Stimulated activated CD8-positive, alpha-beta memory T cell treated with anti-CD3 and anti-CD28 coated beads, Interleukin-4, amount 100 ng/mL, for 24 hours (primary cell): ENCODE measurements around the gene SPATS2L.
"Not testable (repeated sequence)": the region's sequence is repeated elsewhere in the genome, so short reads cannot be mapped to it uniquely, and the experiment has no call there.

ENCODE experiments used
- DNase-seq: peaks from one replicate; pipeline ENCODE4 v3.0.0-alpha.2; 2020; ENCODE audit warnings: low read depth

Gene SPATS2L

DNA sequence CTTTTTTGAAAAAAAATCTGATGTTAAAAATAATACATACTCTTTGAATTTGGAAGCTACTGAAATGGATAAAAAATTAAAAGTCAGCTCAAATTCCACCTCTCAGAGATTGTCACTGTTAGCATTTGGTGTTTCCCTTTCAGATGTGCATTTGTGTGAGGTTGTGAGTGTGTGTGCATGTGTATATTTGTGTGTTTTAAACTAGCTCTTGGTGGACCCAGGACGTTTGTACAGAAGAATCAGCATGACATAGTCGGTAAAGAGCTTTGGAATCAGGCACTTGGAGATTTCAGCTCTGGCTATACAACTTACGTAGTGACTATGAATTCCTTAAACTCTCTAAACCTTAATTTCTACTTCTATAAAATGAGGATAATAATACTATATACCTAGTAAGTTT, 14.5 kb downstream of the SPATS2L start:
- DNase-seq: no peak

DNA sequence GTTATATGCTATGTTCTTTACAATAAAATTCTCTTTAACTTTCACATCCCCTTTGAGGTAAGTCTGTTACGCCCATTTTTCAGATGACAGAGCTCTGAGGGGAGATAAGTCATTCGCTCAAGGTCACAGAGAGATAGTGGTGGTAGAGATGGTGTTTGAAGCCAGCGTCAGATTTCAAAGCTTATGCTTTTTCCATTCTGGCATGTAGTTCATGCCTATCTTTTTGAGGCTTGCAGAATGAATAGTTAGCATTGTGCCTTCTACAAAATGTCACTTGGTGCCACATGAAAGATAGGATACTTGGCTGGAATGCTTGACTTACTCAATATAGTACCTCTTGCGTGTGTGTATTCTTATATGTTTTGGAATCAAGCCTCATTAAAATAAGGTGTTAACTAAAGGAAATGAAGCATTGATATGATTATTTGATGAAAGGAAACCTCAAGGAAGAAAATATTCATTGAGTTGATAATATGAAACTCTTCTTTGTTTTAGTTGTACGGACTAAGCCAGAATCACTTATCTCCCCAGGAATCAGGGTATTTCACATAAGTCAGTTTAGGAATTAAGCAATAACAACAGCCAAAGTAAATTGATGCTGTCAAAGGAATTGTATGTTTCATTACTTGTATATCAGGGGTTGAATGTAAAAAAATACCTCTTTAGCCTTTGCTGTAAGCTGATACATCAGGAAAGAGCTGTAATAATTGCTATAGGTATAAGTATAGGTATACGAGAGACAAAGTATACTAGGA, 15.5 kb downstream of the SPATS2L start:
- DNase-seq: no peak

DNA sequence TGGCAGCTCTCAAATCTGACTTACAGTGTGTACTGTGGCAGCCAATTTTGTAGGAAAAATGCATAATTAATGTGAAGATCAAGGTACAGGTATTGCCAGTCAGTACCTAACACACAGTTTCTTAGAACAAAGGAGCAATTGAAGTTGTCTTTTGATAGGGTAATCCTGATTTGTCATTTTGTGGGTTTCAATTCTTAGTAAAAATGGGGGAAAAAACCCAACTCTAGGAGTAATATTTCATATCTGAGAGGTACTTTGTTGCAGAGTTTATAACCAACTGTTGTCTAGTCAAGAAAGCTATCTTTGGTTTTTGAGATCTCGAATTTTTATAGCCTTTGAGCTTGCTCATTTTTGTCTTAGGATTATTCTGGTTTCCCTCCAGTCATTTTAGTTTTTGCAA, 16.1 kb downstream of the SPATS2L start:
- DNase-seq: no peak

DNA sequence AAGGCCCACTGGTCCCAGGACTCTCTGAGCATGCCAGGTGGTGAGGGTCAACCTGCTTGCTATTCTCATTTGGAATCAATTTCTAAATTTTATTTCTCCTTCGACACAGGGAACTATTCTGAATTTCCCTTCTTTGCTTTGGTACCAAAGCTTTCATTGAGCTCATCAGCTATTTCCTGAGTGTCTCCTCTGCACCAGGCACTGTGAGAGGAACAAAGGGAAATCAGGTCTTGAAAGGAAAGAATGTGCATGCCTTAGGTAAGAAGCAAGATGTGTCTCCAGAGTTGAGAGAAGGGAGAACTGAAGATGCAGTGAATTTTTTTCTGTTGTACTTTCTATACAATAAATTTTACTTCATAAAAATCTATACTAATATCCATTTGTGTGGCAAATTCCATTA, 17.9 kb downstream of the SPATS2L start:
- DNase-seq: no peak

DNA sequence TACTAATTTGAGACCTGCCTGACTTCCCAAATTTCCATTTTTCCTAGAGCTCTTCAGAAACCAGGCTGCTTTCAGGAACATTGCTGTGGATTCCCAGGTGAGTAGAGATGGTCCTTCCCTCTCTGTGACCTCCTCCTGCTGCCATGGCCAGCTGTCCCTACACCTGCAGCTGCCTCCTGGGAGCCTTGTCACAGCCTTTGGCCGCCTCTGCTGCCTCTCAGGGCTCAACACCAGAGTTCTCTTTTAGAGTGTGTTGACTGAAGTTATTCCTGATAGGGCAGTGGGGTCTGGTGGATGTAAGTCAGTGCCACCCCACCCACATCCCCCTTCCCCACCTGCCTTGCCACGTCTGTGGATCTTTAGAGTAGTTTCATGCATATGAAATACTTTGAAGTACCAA, 22.9 kb downstream of the SPATS2L start:
- no peak for DNase-seq

DNA sequence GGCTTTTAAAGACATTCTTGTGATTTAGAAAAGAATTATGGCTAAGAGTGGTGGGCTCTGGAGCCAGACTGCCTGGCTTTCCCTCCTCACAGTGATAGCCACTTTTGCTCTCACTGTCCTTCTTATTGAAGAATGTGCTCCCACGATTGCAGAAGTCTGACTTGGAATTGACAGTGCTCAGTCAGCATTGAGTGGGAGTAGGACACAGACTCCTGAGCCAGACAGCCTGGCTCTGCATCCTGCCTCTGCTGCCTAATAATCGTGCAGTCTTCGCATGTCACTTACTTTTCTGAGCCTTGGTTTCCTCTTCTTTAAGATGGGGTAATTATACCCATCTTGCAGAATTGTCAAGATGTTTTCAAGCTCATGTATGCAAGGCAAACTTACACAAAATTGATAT, 23.3 kb downstream of the SPATS2L start:
- DNase-seq: no peak

DNA sequence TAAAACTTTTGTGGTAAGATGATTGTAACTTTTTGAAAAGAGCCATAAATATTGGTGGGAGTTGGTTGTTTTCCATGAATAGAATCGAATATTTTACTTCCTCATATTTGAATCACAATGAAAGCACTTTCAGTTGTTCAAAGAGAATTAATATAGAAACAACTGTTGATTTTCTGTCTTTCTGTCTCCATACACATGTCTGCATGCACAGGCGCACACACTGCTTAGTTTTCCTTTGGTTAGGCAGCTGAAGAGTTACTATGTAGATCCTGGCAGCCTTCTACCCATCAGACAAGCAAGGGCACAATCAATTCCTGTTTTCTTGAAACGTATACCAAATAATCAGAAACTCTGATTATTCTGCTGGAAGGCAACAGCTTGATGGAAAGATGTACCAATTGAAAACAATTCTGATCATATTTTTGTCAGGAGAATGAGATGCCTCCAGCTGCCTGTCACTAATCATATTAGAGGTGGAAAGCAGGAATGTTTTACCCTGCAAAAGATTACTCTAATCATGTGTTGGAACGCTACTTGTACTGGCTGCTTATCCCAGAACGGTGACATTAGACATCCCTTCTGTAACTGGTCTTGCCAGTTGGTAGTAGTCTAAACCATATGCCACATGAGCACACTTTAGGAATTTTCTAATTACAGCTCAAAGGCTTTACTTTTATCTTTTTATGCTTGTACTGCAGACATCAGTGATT, 24.0 kb downstream of the SPATS2L start:
- no peak for DNase-seq

DNA sequence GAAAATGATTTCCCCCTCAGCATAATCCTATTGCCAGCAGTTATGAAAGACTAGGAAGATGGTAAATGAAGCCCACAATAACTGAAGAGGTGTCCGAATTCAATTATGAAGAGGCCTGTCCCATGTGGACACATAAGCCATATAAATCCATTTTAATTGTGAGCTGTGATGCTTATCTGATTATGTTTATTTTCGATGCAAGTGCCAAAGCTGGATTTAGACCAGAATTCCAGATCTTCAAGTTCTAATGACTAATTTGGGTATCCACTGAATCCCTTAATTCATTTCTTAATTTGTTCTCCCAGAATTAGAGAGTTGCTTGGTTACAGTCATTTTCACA, 24.5 kb downstream of the SPATS2L start:
- no peak for DNase-seq

DNA sequence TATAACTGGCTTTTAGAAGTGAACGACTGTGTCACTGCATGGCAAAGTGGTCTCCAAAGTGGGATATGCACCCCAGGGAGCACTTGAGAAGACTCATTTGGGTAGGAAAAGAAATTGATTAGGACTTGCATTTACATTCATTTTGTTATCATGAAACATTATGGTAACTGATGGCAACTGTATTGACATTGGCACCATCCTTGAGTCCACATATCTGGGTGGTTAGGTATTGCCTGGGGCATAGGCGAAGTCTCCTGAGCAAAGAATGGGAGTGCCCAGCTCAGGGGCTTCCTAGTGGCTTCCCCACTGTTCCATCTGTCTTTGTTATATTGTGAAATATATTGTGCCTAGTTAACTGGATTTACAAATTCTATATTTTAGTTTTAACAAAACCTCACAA, 29.2 kb downstream of the SPATS2L start:
- DNase-seq: no peak

DNA sequence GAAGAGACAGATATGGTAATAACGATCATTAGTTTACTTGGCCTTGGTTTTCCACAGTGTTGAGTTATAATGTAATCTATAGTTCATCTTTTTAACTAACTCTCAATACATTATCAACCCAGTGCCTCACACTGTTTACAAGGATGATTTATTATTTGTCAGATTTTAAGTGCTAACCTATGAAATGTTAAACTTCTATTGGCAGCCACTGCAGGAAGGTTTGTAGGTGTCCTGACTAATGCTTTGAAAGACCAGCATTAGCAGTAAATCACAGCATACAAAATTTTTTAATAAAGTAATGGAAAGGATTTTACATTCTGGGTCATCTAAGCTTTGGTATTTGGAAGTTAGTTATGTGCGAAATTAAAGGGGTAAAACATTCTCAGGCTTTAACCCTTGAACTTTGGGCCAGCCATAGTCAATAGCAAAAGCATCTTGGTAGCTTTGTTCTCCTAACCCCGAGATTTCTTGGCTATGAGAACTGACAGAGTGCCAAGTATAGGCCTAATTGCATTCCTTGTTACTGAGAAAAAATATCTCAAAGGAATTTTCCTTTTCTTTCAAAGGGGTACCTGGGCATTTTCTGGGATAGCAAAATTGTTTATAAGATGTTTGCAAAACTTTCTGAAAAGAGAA, 30.6 kb downstream of the SPATS2L start:
- no peak for DNase-seq

DNA sequence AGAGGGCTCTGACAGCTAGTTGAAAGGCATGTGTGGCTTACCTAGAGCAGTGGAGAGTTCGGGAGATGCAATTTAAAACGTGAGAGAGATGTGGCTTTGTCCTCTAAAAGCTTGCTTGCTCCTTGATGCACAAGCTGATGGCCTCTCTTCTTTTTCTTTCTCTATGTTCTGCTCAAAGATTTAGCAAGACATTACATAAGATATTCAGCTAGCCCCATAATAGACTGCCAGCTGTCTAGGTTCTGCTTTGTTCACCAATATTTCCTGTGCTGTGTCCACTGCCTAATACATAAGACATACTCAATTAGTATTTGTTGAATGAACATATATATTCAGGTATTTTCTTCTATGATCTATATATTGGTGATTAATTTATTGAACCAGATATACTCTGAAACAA, 31.1 kb downstream of the SPATS2L start:
- DNase-seq: no peak

DNA sequence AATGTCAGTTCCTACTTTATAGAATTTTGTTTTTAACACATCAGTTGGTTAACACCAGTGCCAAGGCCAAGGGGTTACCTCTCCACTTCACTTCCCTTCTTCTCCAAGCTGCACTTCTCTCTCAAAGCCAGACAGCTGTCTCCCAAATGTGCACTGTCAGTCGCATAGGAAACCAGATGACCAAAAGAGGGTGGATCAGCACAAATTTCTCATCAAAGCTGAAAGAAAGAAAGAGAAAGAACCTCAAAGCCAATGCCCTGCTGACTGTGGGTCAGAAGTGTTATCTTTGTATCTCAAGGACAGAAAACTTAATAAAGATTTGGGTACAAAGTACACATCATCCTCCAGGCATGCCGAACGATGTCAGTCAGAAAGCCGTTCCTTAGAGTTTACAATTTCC, 32.2 kb downstream of the SPATS2L start:
- no peak for DNase-seq

DNA sequence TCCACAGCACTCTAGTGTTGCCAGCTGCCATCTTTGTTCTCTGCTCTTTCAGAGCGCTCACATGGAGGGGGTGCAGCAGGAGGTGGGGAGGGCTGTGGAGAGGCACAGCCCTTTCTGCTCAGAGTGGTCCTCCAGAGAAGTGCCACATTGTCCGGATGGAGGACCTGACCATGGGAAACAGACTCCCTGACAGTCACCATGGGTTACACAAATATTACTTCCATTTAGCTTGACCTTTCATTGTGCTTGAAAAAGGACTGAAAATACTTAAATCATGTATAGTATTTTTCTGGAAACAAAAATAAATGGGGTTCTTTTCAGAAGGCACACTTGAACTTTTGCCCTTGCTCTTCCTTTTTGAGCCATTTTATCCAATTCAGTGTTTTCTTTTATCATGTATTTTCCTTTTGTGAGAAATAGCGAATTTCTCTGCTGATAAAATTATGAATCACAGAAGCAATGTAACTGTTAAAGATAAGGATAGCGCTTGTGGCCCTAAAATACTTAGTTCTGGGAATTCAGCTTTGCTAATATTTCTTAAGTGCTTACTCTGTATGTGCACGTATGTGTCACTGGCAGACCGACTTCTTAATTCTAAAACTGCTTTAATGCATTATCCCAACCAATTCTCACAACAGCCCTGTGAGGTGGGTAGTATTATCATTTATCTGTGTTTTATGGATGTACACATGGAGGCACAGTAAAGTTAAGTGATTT, 34.2 kb downstream of the SPATS2L start:
- DNase-seq: no peak

DNA sequence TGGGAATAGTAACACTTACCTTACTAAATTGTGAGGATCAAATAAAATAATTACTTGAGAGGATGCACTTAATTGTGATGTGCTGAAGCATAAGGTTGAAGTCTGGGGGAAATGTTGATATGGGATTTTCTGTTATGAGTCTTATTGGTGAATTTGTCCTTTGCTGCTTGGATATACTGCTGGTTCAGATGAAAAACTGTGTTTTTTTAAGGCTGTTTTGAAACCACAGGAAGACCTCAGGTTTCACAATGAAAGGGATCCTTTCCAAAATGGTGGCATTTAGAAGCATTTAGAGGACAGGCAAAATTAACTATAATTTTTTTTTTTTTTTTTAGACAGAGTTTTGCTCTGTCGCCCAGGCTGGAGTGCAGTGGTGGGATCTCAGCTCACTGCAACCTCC, 34.9 kb downstream of the SPATS2L start:
- DNase-seq: no peak

DNA sequence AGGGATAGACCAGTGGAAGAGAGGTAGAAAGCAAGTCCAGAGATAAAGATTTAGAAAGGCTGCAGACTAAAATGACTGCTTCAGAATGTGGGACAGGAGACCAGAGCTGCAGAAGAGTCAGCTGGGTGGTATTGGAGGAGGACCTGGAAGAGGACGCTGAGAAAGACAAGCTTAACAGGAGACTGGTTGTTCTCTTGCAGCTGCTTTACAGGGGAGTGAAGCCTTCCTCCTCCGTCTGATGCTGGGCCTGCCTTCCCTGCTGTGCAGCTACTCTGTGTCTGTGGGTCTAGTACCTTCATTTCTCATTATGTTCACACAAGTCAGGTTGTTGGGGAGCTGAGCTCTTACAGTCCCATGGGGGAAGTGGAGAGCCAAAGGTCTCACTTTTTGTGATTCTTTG, 35.7 kb downstream of the SPATS2L start:
- DNase-seq: no peak

DNA sequence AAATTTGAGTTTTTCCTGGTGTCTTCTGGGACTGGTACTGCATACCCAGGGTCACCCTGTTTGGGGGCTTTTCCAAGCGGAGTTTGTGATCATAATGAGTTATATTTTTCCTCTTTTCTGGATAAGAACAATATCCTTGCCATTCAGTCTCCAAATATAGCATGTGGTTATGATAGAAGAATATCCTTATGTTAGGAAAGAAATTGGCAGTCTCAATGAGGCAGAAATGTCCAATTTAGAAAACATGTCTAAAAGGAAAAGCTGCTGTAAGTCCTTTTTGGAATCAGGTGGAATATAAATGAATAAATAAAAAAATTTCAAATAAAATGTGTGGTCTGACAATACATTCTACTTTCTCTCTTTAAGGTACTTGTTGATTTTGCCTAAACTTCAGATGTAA, 36.2 kb downstream of the SPATS2L start:
- no peak for DNase-seq

DNA sequence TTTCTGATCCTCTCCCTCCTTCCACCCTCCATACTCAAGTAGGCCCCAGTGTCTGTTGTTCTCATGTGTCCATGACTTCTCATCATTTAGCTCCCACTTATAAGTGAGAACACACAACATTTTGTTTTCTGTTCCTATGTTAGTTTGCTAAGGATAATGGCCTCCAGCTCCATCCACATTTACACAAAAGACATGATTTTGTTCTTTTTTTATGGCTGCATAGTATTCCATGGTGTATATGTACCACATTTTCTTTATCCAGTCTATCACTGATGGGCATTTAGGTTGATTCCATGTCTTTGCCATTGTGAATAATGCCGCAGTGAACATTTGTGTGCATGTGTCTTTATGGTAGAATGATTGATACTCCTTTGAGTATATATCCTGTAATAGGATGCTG, 37.7 kb downstream of the SPATS2L start:
- not testable (repeated sequence) for DNase-seq

DNA sequence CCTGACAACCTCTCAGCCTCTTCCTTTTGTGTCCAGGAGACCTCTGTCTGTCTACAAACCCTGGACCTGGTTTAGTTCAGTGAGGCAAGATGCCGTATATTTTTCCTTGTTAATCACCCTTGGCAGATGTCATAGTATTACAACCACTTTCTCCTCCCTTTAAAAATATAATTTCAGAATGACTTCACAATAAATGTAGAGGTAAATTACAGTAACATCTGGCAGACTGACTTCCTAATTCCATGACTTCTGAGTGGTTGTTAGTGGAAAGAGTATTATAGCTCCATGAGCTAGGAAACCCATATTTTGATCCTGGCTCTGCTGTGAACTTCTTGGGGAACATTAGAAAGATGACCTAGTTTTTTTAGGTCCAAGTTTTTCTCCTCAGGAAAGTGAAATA, 39.5 kb downstream of the SPATS2L start:
- DNase-seq: no peak

DNA sequence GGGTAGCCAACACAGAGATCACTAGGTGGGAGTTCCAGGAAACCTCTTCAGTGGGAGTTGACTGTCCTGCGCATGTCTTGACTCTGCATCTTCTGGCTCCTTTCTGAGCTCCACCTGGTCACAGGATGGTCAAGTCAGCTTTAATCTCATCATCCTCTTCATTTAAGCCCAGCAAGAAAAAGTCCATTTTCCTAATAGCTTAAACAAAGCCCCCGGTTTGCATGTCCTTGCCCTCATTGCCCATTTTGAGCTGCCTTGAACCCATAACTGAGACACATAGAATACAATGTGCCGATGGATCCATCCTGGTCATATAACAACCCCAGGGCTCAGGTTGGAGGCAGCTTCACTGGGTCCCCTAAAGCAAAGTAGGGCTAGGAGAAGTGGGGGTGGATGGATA, 40.8 kb downstream of the SPATS2L start:
- no peak for DNase-seq

DNA sequence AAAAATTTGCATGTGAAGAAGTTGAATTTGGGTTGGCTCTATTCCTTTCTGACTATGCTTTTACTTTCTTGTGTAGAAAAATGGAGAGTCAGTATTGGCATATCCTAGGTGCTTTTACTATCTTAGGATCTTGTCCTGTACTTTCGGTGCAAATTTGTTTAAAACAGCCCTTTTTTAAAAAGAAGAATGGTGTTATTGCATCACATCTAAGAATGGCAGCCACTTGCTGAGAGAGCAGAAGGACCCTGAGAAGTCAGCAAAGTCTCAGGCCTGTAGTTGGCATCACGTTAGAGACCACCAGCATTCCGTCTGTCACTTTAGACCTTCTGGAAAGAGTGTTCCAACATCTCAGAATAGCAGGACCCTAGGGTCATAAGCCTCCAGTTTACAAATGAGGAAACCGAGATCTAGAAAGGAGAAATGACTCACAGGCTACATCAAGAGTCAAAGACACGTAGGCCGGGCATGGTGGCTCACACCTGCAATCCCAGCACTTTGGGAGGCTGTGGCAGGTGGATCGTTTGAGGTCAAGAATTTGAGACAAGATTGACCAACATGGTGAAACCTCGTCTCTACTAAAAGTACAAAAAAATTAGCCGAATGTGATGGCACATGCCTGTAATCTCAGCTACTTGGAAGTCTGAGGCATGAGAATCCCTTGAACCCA, 42.5 kb downstream of the SPATS2L start:
- DNase-seq: no peak

DNA sequence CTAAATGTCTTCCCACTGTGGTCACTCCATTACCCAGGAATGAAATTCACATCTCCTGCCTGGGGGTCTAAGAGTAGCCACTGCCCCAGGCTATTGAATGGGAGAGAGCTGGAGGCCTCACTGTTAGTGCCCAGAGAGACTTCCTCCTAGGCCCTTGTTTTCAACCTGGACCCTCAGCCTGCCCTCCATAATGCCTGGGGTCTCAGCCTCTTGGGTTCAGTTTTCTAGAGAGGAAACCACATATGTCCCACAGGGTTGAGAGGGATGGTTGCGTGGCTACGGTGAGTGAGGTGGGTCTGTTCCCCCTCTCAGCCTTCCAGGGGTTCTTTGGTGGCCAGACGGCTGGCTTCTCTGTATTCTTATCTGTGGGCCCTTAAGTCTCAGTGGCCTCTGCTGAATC, 43.4 kb downstream of the SPATS2L start:
- no peak for DNase-seq

DNA sequence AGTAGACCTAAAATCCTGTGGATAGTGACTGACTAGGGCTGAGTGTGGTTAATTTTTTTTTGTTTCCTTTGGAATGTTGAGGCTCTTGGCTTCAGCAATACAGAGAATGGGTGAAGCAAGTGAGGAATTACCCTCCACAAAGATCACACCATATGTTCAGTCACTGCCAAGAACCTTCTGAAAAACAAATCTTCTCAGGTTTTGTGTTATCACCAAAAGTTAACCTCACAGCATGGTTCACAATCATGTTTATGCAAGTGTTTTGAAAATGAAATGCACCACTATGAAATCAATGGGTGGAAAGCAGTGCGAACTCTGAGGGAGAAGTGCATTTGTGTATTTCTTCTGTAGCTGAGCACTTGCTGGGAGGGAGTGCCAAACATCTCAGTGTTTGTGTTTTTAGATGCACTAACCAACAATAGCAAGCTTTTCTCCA, 44.4 kb downstream of the SPATS2L start:
- DNase-seq: no peak
